Naive thymus-derived CD8-positive, alpha-beta T cell (primary cell): ENCODE measurements around the gene ABTB2. TPM values are rescaled to one million over a fixed set of nuclear protein-coding genes. Genes with fewer than 3 reads are reported as not detected.

ENCODE experiments used
- ATAC-seq, 2 donors: fragments of 150-1000 bp; cut with Tn5 transposase in 1 of 2; sonication (Bioruptor Pico), chemical (Tn5 transposase) in 1 of 2; 1 replicate in 1 of 2; 2 replicates in 1 of 2; pipeline ENCODE4 v1.10.0; 2021; ENCODE audit warnings: mild to moderate bottlenecking in 2 of 2, moderate library complexity in 2 of 2
- POLR2A ChIA-PET: fragments of 350-600 bp; sonication (Branson Sonifier 250); formaldehyde crosslinking; loops from one replicate; lab custom pipeline; 2021; ENCODE audit warnings: antibody characterized with exemption; lab: Charles Lee
- DNase-seq, 10 donors: peaks; one replicate each; pipeline versions ENCODE4 v3.0.0 to v3.0.0-alpha.2; 2020 to 2022
- H3K27ac Mint-ChIP-seq, 10 donors: one replicate each; pipeline ENCODE4 v1.8.0; 2020 to 2022; ENCODE audit warnings: mild to moderate bottlenecking in 10 of 10, mixed read lengths in 10 of 10, moderate library complexity in 4 of 10, inconsistent platforms in 1 of 10
- H3K27me3 Mint-ChIP-seq, 5 donors: one replicate each; pipeline ENCODE4 v1.8.0; 2021 to 2022; ENCODE audit warnings: mixed read lengths in 5 of 5
- H3K36me3 Mint-ChIP-seq, 3 donors: one replicate each; pipeline ENCODE4 v1.8.0; 2020 to 2022; ENCODE audit warnings: mixed read lengths in 3 of 3, mild to moderate bottlenecking in 2 of 3, inconsistent platforms in 1 of 3
- H3K4me1 Mint-ChIP-seq, 4 donors: one replicate each; pipeline ENCODE4 v1.8.0; 2021 to 2022; ENCODE audit warnings: mixed read lengths in 4 of 4
- H3K4me3 Mint-ChIP-seq, 10 donors: one replicate each; pipeline ENCODE4 v1.8.0; 2020 to 2022; ENCODE audit warnings: mild to moderate bottlenecking in 10 of 10, mixed read lengths in 10 of 10, moderate library complexity in 6 of 10, inconsistent platforms in 1 of 10
- H3K9me3 Mint-ChIP-seq, 9 donors: one replicate each; pipeline ENCODE4 v1.8.0; 2020 to 2022; ENCODE audit warnings: mixed read lengths in 9 of 9, mild to moderate bottlenecking in 3 of 9, inconsistent platforms in 1 of 9, moderate library complexity in 1 of 9
- polyA plus RNA-seq, 3 donors: library from polyadenylated mRNA; unstranded; fragments of 300-500 nt; fragmentation: Illumina TruSeq; gene quantifications; one replicate each; pipeline ENCODE4 v1.2.3, GENCODE V29; 2021
- total RNA-seq, 8 experiments: library from RNA in 2 of 8; stranded (reverse) in 2 of 8; gene quantifications; one replicate each; pipeline ENCODE4 v1.2.3 and lab custom pipeline; 2021 to 2026

Gene ABTB2
- total and polyA plus RNA-seq, 5 experiments from 2014 or later = 0.05 to 0.81 (median 0.69) TPM; not detected in 2

DNA sequence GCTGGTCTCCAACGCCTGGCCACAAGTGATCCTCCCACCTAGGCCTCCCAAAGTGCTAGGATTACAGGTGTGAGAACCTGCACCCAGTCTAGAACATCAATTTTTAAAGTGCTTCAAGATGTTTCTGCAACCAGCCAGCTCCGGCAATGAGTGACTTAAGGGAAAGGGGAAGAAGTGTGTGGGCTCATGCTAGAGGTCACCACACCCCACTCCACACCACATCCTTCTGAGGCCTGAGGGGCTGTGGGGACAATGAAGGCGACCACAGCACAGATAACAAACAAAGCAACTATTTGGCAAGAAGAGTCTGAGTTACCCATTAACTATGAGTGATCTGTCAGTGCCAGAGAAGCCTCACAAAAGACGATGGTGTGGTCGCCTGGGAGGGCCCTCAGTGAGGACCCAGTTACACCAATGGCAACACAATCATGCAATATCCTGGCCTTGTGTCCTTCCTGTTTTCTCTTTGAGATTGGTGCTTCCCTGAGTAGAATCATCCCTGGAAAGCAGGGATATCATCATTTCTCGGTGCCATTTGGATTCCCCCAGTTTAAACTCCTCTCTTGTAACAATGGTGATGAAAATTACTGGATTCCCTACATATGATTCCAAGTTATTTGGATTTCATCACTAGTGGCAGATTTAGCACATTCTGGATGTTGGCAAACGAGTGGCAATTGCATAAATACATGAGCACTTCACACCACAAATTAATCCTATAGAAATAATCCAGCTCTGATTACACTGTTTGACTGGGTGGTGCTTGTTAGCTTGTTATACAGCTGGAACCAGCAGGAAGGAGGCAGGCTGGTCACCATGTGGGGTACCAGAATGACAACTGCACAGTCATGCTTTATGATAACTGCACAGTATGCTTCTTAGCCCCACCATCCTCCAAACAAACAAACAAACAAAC is 18.4 kb downstream of the ABTB2 start:
- peaks cover 0 to 2% (median 0%) of the 10 kb centered on the region in 5 donors for H3K27me3 Mint-ChIP-seq
- H3K9me3 Mint-ChIP-seq = no peaks in the 10 kb centered on the region
- peaks cover 0 to 19% (median 5%) of the 10 kb centered on the region in 4 donors for H3K4me1 Mint-ChIP-seq
- ATAC-seq (no peak), DNase-seq (no peak)
- H3K36me3 Mint-ChIP-seq = no peaks in the 10 kb centered on the region
- H3K27ac Mint-ChIP-seq = no peak overlapping the region
- no peak overlapping the region for H3K4me3 Mint-ChIP-seq
- POLR2A ChIA-PET = interaction anchor here (1.1 kb wide), 1 partner anchor 17 kb away, joined by 3 read pairs; no protein-coding TSS in a partner anchor

DNA sequence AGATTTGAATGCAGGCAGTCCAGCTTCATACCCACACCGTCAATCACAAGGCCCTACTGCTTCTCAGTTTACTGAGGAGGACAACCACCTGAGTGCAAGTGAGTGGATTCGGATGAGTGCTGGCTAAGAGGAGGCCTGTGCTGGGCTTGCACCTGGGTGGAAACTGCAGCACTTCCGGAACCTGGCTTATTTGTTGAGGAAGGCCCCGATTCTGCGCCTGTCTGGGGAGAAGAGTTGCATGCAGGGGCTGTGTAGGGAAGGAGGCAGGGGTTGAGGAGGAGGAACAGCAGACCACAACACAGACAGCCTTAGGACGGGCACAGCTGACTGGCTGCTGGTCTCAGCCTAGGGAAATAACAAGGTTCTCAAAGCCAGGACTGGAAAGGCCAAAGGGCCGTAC is 20.8 kb downstream of the ABTB2 start:
- H3K27me3 Mint-ChIP-seq = peaks cover 0 to 6% (median 3%) of the 10 kb centered on the region in 5 donors
- peak overlapping the region in 5 of 10 donors; percentile 48 to 73 (median 54) for H3K27ac Mint-ChIP-seq
- peaks cover 0 to 19% (median 5%) of the 10 kb centered on the region in 4 donors for H3K4me1 Mint-ChIP-seq
- H3K4me3 Mint-ChIP-seq = peak overlapping the region in 4 of 10 donors; percentile 6 to 34 (median 25)
- ATAC-seq (peak; percentile 22 to 53), DNase-seq (peak in 1 of 10 donors; percentile 10)
- POLR2A ChIA-PET = no interaction called here
- H3K36me3 Mint-ChIP-seq = no peaks in the 10 kb centered on the region
- no peaks in the 10 kb centered on the region for H3K9me3 Mint-ChIP-seq

DNA sequence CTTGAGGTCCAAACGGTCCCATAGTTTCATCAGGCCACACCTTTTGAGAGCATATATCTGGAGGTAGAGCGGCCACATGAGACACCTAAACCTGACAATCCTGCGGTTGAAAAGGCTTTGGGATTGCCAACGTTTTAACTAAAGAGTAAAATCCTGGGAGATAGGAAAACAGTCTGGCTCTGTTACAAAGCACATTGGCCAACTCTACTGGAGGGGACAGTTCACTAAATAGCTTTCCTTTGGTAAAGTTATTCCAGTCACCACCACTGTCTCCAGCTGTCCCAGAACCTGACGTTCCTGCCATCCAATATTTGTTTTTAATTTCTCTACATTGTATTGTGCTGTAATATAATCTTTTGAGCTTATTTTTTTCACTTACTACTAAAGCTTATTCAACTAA is 22.0 kb downstream of the ABTB2 start:
- ATAC-seq = no peak

DNA sequence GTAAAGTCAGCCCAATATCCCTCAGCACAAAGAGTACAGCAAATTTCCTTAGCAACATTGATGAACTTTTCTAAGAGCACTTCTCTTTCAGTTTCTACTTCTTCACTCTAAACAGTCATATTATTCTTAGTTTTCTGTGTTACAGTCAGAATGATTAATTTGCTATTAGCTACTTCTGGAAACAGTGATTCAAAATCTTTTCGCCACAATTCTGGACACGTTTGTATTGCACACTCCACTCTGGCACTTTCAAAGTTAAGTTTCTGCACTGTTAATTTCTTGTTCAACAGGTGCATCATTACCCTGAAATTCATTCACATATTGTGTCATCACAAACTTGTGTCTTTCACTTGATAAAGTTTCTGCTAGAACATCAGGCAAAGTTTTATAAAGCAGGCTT is 22.5 kb downstream of the ABTB2 start:
- DNase-seq (no peak), ATAC-seq (no peak)
- H3K27ac Mint-ChIP-seq = no peak overlapping the region
- no peak overlapping the region for H3K4me3 Mint-ChIP-seq
- H3K36me3 Mint-ChIP-seq = peaks cover 0 to 1% (median 0%) of the 10 kb centered on the region in 3 donors
- peaks cover 0 to 16% (median 5%) of the 10 kb centered on the region in 4 donors for H3K4me1 Mint-ChIP-seq
- POLR2A ChIA-PET = no interaction called here
- no peaks in the 10 kb centered on the region for H3K9me3 Mint-ChIP-seq
- peaks cover 3 to 10% (median 4%) of the 10 kb centered on the region in 5 donors for H3K27me3 Mint-ChIP-seq

More for the DNA sequence above, 22.0 kb downstream of the ABTB2 start:
- no peak overlapping the region for H3K27ac Mint-ChIP-seq
- peaks cover 0 to 1% (median 0%) of the 10 kb centered on the region in 3 donors for H3K36me3 Mint-ChIP-seq
- POLR2A ChIA-PET = no interaction called here
- H3K4me3 Mint-ChIP-seq = no peak overlapping the region
- H3K27me3 Mint-ChIP-seq = peaks cover 3 to 10% (median 4%) of the 10 kb centered on the region in 5 donors
- DNase-seq = no peak
- no peaks in the 10 kb centered on the region for H3K9me3 Mint-ChIP-seq
- H3K4me1 Mint-ChIP-seq = peaks cover 0 to 16% (median 5%) of the 10 kb centered on the region in 4 donors

DNA sequence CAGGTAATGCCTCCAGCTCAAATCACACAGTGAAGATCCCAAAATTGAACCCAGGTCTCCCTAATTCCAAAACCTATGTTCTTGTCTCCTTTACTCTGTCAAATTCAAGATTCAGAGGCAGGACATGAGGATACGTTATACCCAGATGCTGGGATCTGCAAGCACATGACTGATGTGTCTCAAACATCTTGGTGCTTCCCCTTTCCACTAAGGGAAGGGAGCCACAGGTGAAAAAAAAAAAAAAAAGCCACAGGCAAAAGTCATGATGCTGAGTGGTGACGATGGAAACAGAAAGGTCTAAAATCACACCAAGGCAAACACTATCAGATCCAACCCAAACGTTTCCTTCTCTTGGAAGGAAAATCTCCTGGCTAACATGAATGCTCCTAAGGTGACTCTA is 24.0 kb downstream of the ABTB2 start:
- peak overlapping the region in 1 of 10 donors; percentile 4 for H3K27ac Mint-ChIP-seq
- POLR2A ChIA-PET = no interaction called here
- H3K4me1 Mint-ChIP-seq = peaks cover 0 to 7% (median 2%) of the 10 kb centered on the region in 4 donors
- peaks cover 3 to 10% (median 8%) of the 10 kb centered on the region in 5 donors for H3K27me3 Mint-ChIP-seq
- no peaks in the 10 kb centered on the region for H3K9me3 Mint-ChIP-seq
- DNase-seq (no peak), ATAC-seq (no peak)
- peaks cover 0 to 1% (median 0%) of the 10 kb centered on the region in 3 donors for H3K36me3 Mint-ChIP-seq
- H3K4me3 Mint-ChIP-seq = no peak overlapping the region

DNA sequence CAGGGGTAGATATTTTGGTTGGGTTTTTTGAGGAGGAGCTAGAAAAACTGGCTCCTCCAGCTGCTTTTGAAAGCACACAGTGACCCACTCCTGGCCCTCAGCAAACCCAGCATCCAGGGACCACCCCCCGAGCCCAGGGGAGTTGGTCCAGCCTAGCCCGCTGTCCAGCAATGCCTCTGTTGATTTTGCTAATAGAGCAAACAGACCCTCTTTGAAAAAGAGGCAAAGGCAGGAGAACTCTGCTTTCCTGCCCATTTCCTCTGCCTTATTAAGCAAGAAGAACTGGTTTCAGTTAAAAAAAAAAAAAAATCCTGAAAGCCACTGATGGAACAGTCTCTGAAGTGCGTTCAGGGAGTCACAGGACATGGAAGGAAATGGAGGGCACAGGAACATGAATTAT is 25.3 kb downstream of the ABTB2 start:
- POLR2A ChIA-PET = no interaction called here
- Mint-ChIP-seq H3K36me3 (peaks cover 0 to 1% (median 0%) of the 10 kb centered on the region in 3 donors), H3K4me3 (no peak overlapping the region), H3K4me1 (peaks cover 0 to 7% (median 2%) of the 10 kb centered on the region in 4 donors), H3K9me3 (no peaks in the 10 kb centered on the region), H3K27me3 (peaks cover 3 to 10% (median 8%) of the 10 kb centered on the region in 5 donors), H3K27ac (peak overlapping the region in 1 of 10 donors; percentile 58)
- no peak for ATAC-seq
- DNase-seq = no peak

DNA sequence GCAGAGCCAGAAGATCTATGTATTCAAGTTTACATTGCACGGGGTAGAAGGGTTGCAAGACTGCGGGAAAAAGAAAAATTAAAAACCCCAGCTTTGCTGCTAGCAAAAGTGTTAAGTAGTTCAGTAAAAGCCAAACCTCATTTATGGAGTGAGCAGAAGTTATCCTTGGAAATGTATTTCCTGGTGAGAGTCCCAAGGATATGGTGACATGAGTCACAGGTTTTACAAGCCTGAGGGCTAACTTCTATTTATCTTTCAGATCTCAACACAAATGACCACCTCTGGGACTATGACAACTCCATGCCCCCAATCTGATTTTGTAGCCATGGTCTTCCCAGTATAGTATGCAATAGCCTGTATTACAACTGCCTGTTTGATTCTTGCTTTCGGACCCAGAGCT is 26.1 kb downstream of the ABTB2 start:
- Mint-ChIP-seq H3K36me3 (peaks cover 0 to 1% (median 0%) of the 10 kb centered on the region in 3 donors), H3K27me3 (peaks cover 3 to 10% (median 8%) of the 10 kb centered on the region in 5 donors), H3K9me3 (no peaks in the 10 kb centered on the region), H3K4me1 (peaks cover 0 to under 1% (median 0%) of the 10 kb centered on the region in 4 donors), H3K4me3 (no peak overlapping the region), H3K27ac (no peak overlapping the region)
- ATAC-seq (no peak), DNase-seq (no peak)
- POLR2A ChIA-PET = no interaction called here

DNA sequence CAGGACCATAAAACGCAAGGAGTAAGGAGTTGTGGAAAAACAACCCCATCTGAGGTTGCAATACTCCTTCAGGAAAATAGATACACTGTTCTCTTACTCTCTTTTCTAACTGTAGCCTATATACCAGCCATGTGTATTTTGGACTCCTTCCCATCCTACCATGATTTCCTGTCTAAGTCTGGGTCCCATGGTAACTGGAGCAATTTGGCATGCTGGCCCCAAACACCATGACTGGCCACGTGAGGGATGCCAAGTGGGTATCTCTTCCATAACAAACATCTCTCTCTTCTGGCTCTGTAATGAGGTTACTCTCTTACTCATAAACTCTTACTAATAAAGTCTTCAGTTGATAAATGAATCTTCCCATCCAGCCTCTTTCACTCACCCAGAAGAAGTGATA is 26.5 kb downstream of the ABTB2 start:
- Mint-ChIP-seq H3K27me3 (peaks cover 3 to 10% (median 8%) of the 10 kb centered on the region in 5 donors), H3K4me1 (no peaks in the 10 kb centered on the region), H3K36me3 (peaks cover 0 to 1% (median 0%) of the 10 kb centered on the region in 3 donors), H3K9me3 (no peaks in the 10 kb centered on the region), H3K27ac (no peak overlapping the region), H3K4me3 (no peak overlapping the region)
- no peak for DNase-seq
- POLR2A ChIA-PET = no interaction called here
- no peak for ATAC-seq

DNA sequence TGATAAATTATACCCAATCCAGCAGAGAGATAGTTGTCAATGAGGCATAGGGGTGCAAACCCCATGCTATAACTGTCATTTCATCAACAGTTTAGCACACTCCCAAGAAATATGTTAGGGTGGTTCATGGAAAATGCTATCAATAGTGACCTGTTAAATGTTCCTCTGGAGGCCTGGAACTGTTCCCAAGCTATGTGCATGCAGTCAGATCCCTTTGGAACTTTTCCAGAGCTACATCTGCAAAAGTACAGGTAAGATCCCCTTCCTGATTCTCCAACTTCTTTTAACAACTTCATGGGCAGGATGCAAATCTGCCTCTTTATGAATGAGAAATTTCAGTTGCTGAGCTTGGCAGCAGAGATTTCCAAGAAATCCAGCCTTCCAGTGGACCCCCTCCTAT is 27.2 kb downstream of the ABTB2 start:
- H3K4me3 Mint-ChIP-seq = no peak overlapping the region
- no peak overlapping the region for H3K27ac Mint-ChIP-seq
- H3K9me3 Mint-ChIP-seq = no peaks in the 10 kb centered on the region
- ATAC-seq = no peak
- no peak for DNase-seq
- POLR2A ChIA-PET = no interaction called here
- H3K36me3 Mint-ChIP-seq = peaks cover 0 to 1% (median 0%) of the 10 kb centered on the region in 3 donors
- H3K4me1 Mint-ChIP-seq = no peaks in the 10 kb centered on the region
- H3K27me3 Mint-ChIP-seq = peaks cover 3 to 10% (median 8%) of the 10 kb centered on the region in 5 donors

DNA sequence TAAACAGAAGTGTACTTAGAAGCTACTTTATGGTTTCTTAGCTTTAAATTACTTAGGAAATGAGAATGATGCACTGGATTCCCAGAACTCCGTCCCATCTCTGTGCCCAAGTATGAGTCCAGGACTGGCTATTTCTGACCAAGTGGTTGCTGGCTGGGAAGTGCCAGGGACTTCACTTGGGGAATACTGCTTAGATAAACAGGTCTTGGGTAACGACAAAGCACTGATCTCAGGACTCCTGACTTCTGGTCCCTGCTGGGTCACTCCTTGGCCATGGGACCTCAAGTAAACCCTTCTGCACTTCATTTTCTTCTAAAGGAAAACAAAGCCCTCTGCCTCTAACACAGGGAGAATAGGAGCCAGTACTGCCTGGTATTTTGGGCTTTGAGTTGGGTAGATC is 27.9 kb downstream of the ABTB2 start:
- H3K27me3 Mint-ChIP-seq = peaks cover 3 to 10% (median 8%) of the 10 kb centered on the region in 5 donors
- no peak overlapping the region for H3K27ac Mint-ChIP-seq
- peaks cover 0 to 1% (median 0%) of the 10 kb centered on the region in 3 donors for H3K36me3 Mint-ChIP-seq
- ATAC-seq = no peak
- no peaks in the 10 kb centered on the region for H3K9me3 Mint-ChIP-seq
- no peak overlapping the region for H3K4me3 Mint-ChIP-seq
- POLR2A ChIA-PET = no interaction called here
- H3K4me1 Mint-ChIP-seq = no peaks in the 10 kb centered on the region
- no peak for DNase-seq

DNA sequence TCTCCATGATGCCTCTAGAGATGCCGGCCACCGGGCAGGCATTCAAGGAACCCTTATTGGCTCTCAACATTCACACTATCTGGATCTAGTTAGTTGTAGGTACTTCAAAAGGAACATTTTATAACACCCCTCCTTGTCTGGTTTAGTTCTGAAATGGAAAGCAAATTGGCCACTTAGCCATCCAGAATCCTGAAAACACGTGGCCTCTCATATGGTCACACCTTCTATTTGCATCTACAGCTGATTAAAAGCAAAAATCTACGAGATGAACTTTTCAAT is 29.2 kb downstream of the ABTB2 start:
- POLR2A ChIA-PET = no interaction called here
- no peak overlapping the region for H3K4me3 Mint-ChIP-seq
- no peak for DNase-seq
- H3K36me3 Mint-ChIP-seq = peaks cover 0 to 1% (median 0%) of the 10 kb centered on the region in 3 donors
- ATAC-seq = no peak
- no peaks in the 10 kb centered on the region for H3K4me1 Mint-ChIP-seq
- H3K9me3 Mint-ChIP-seq = no peaks in the 10 kb centered on the region
- H3K27me3 Mint-ChIP-seq = peaks cover 3 to 10% (median 8%) of the 10 kb centered on the region in 5 donors
- H3K27ac Mint-ChIP-seq = no peak overlapping the region

DNA sequence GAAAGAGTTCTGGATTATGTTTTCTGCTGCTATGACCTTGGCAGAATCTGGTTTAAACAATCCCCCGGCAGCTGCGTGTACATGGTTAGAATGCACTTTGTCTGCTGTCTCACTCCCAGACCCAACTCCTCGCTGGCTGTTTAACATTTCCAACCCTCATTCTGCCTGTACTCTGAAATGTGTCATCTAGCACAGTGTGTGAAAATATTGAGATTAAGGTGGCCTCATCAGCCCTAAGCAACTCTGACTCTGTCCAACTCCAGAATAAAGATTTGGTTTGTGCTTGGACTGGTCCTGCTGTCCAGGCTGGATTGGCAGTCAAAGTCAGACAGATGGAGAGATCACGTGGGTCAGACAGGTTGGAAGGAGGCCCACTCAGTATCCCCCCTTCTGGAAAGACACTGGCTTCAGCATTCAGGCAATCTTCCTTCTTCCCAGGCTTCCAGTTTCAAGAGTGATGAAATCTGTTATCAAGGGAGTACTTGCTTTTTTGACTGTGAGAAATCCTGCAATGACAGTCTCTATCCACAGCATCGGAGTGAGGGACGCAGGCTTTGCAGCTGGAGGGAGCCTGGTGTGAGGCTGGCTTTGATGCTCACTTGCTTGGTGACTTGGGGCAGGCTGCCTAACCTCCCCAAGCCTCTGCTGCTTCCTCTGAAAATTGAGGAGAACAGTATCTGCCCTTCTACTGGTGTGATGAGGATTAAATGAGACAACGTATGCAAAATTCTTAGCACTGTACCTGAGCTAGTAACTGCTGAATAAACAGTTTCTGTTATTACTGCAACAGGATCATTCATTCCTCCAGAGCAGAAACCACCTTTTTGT is 29.8 kb downstream of the ABTB2 start:
- peak overlapping the region in 1 of 10 donors; percentile 71 for H3K27ac Mint-ChIP-seq
- POLR2A ChIA-PET = no interaction called here
- peaks cover 0 to 1% (median 0%) of the 10 kb centered on the region in 3 donors for H3K36me3 Mint-ChIP-seq
- DNase-seq (no peak), ATAC-seq (no peak)
- no peaks in the 10 kb centered on the region for H3K4me1 Mint-ChIP-seq
- no peak overlapping the region for H3K4me3 Mint-ChIP-seq
- peaks cover 2 to 10% (median 6%) of the 10 kb centered on the region in 5 donors for H3K27me3 Mint-ChIP-seq
- no peaks in the 10 kb centered on the region for H3K9me3 Mint-ChIP-seq
